HepG2 (cell line): Measurements from ENCODE around the gene HTATIP2. TPM values are rescaled to one million over a fixed set of nuclear protein-coding genes. Genes with fewer than 3 reads are reported as not detected.

Experiments used
- ARID2 ChIP-seq: sonication (generic); formaldehyde crosslinking; IDR thresholded peaks from 2 replicates; pipeline ENCODE4 v1.8.1; 2022; ENCODE audit warnings: mild to moderate bottlenecking, missing genetic modification reagents, borderline replicate concordance
- ATRX ChIP-seq: sonication (generic); formaldehyde crosslinking; IDR thresholded peaks from 2 replicates; pipeline ENCODE4 v1.4.0; 2020; ENCODE audit warnings: missing genetic modification reagents, borderline replicate concordance
- HDAC6 ChIP-seq: fragments of 200-600 bp; sonication (generic); IDR thresholded peaks from 2 replicates; pipeline ENCODE4 v1.7.0; 2017; ENCODE audit warnings: mild to moderate bottlenecking, antibody characterized with exemption, low read length, low read depth
- IKZF1 ChIP-seq: fragments of 450-650 bp; IDR thresholded peaks from 2 replicates; pipeline ENCODE4 v1.7.1; 2016
- LCORL ChIP-seq, 2 experiments: fragments of 450-650 bp in 1 of 2; sonication (generic) in 1 of 2; formaldehyde crosslinking in 1 of 2; IDR thresholded peaks; 2 replicates each; pipeline versions ENCODE4 v1.5.0 to v1.6.1; 2017 to 2020; ENCODE audit warnings: antibody characterized with exemption in 1 of 2, missing genetic modification reagents in 1 of 2
- MAFG ChIP-seq: sonication (generic); formaldehyde crosslinking; IDR thresholded peaks from 2 replicates; pipeline ENCODE4 v1.5.1; 2020; ENCODE audit warnings: mild to moderate bottlenecking, missing genetic modification reagents
- MAFK ChIP-seq, 2 experiments: IDR thresholded peaks in 1 of 2; conservative IDR thresholded peaks in 1 of 2; 2 replicates each; pipeline ENCODE4 v1.6.1; 2011; ENCODE audit warnings: improper control_type of control experiment in 2 of 2, low read length in 2 of 2
- PHF21A ChIP-seq: sonication (generic); formaldehyde crosslinking; IDR thresholded peaks from 2 replicates; pipeline ENCODE4 v1.5.0; 2020; ENCODE audit warnings: mild to moderate bottlenecking, missing genetic modification reagents
- SAP130 ChIP-seq: IDR thresholded peaks from 2 replicates; pipeline ENCODE4 v1.6.1; 2016; ENCODE audit warnings: low read depth
- SRF ChIP-seq: IDR thresholded peaks from 2 replicates; pipeline ENCODE4 v1.6.1; 2011; ENCODE audit warnings: mild to moderate bottlenecking, low read depth, low read length, moderate library complexity
- XRCC5 ChIP-seq: fragments of 200-400 bp; formaldehyde crosslinking; optimal IDR thresholded peaks from 2 replicates; pipeline ENCODE3; 2017; ENCODE audit warnings: mild to moderate bottlenecking, low read length
- ZNF124 ChIP-seq: sonication (generic); formaldehyde crosslinking; IDR thresholded peaks from 2 replicates; pipeline ENCODE4 v1.4.0; 2020; ENCODE audit warnings: missing genetic modification reagents
- ZNF225 ChIP-seq: sonication (generic); formaldehyde crosslinking; IDR thresholded peaks from 2 replicates; pipeline ENCODE4 v1.4.0; 2020; ENCODE audit warnings: mild to moderate bottlenecking, missing genetic modification reagents
- ZNF251 ChIP-seq: sonication (generic); formaldehyde crosslinking; IDR thresholded peaks from 2 replicates; pipeline ENCODE4 v1.9.0; 2021; ENCODE audit warnings: mild to moderate bottlenecking, missing genetic modification reagents
- ZNF33B ChIP-seq: sonication (generic); formaldehyde crosslinking; IDR thresholded peaks from 2 replicates; pipeline ENCODE4 v1.5.1; 2020; ENCODE audit warnings: mild to moderate bottlenecking, missing genetic modification reagents
- ZNF547 ChIP-seq: sonication (generic); formaldehyde crosslinking; IDR thresholded peaks from 2 replicates; pipeline ENCODE4 v1.5.1; 2020; ENCODE audit warnings: mild to moderate bottlenecking, missing genetic modification reagents
- ZNF562 ChIP-seq: sonication (generic); formaldehyde crosslinking; IDR thresholded peaks from 2 replicates; pipeline ENCODE4 v1.8.0; 2022; ENCODE audit warnings: missing genetic modification reagents, borderline replicate concordance
- ZNF569 ChIP-seq: sonication (generic); formaldehyde crosslinking; IDR thresholded peaks from 2 replicates; pipeline ENCODE4 v1.5.0; 2020; ENCODE audit warnings: mild to moderate bottlenecking, missing genetic modification reagents, moderate library complexity, borderline replicate concordance
- polyA plus RNA-seq, 8 experiments: library from polyadenylated mRNA; depleted of rRNA in 3 of 8; stranded (reverse) in 7 of 8; unstranded in 1 of 8; fragments of >200 nt; fragmentation: Illumina TruSeq in 4 of 8; extraction: Trizol in 4 of 8; gene quantifications; 2 replicates each; pipeline versions ENCODE4 v1.2.1 to v1.2.3, GENCODE V29; 2011 to 2016; ENCODE audit warnings: low read depth in 4 of 8, missing spikeins in 1 of 8, mixed read lengths in 1 of 8; ENCODE audit not compliant: insufficient read depth in 1 of 8
- total RNA-seq, 5 experiments: library from RNA; depleted of rRNA; stranded (reverse); fragments of >200 nt; fragmentation: Illumina TruSeq; extraction: Trizol; gene quantifications; 2 replicates each; pipeline ENCODE4 v1.2.3, GENCODE V29; 2016; ENCODE audit warnings: low read depth in 1 of 5
- TF ChIP-seq, protein P1 (sequence below): sonication (generic); formaldehyde crosslinking; IDR thresholded peaks from 2 replicates; pipeline ENCODE4 v1.4.0; 2020; ENCODE audit warnings: low read depth, mild to moderate bottlenecking, missing genetic modification reagents
- TF ChIP-seq, protein P2 (sequence below): sonication (generic); formaldehyde crosslinking; IDR thresholded peaks from 2 replicates; pipeline ENCODE4 v1.4.0; 2020; ENCODE audit warnings: missing genetic modification reagents, borderline replicate concordance
- TF ChIP-seq, protein P3 (sequence below): sonication (generic); formaldehyde crosslinking; conservative IDR thresholded peaks from 2 replicates; pipeline ENCODE4 v1.4.0; 2020; ENCODE audit warnings: missing genetic modification reagents
- TF ChIP-seq, protein P4 (sequence below): sonication (generic); formaldehyde crosslinking; IDR thresholded peaks from 2 replicates; pipeline ENCODE4 v1.5.1; 2020; ENCODE audit warnings: missing genetic modification reagents, mild to moderate bottlenecking, borderline replicate concordance

Gene HTATIP2
- total and polyA plus RNA-seq, 2 of the 13 experiments (the other 11 are each of a cell fraction or from before 2014, with no cell fraction given): not detected

DNA sequence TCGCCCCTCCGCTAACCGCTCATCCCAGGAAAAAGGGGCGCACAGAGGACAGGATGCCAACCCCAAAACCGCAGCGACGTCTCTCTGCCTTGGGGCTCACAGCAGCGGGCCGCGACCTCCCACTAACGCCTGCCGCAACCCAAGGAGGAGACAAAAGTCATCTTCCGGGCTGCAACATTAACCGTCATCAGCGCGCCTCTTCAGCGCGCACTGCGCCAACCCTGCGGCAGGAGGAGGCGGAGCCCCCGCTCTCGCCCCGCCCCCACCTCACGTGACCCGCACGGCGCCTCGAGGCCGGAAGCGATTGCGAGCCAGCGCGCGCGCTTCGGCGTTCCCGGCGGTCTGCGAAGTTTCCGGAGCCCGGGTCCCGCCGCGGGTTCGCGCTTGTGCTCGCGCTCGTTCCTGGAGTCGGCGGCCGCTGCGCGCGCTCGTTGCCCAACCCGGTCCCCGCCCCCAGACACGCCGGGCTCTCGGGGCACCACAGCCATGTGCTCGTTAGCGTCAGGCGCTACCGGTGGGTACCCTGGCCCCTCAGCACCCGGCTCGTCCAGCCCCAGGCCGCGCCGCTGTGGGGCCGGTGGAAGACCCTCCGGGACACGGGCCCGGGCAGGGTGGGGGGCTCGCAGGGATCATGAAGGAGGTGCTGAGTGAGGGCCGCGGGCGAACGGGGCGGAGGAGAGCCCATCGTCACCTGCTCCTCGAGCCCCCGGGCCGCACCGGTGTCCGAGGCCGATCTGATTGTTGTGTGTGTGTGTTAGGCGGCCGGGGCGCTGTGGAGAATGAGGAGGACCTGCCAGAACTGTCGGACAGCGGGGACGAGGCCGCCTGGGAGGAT, 24.0 kb downstream of the HTATIP2 start, which contains the start of gene PRMT3 (continued):
- TF ChIP-seq, protein P1, sequence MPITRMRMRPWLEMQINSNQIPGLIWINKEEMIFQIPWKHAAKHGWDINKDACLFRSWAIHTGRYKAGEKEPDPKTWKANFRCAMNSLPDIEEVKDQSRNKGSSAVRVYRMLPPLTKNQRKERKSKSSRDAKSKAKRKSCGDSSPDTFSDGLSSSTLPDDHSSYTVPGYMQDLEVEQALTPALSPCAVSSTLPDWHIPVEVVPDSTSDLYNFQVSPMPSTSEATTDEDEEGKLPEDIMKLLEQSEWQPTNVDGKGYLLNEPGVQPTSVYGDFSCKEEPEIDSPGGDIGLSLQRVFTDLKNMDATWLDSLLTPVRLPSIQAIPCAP (CRISPR knock-in tag): no peak
- TF ChIP-seq SRF (no peak), IKZF1 (no peak), MAFG (CRISPR knock-in tag) (peak; percentile 24; the same call in 1 of the 2 replicates), HDAC6 (no peak), MAFK (conservative IDR thresholded peaks at IDR 0.05 in 1 of 2, IDR thresholded peaks at IDR 0.05 in 1 of 2; ENCODE audit: low read length in 2 of 2) (no peak), ZNF124 (CRISPR knock-in tag) (0 out of 2 replicates have a peak, but pooled peaks have one; percentile 59), ZNF562 (CRISPR knock-in tag) (no peak), ZNF547 (CRISPR knock-in tag) (peak; percentile 76; the same call in 1 of the 2 replicates), LCORL (IDR thresholded peaks at IDR 0.05) (no peak), LCORL (CRISPR knock-in tag; IDR thresholded peaks at IDR 0.05) (peak; percentile 91), ZNF33B (CRISPR knock-in tag) (no peak; the same call in 1 of the 2 replicates), PHF21A (CRISPR knock-in tag) (peak; percentile 68), ZNF569 (CRISPR knock-in tag) (peak; percentile 96; the same call in 1 of the 2 replicates), SAP130 (CRISPR knock-in tag) (peak; percentile 90), ARID2 (CRISPR knock-in tag) (no peak), ZNF251 (CRISPR knock-in tag) (no peak), XRCC5 (peak; percentile 91), ATRX (CRISPR knock-in tag) (no peak), ZNF225 (peak; percentile 85)
- TF ChIP-seq, protein P2, sequence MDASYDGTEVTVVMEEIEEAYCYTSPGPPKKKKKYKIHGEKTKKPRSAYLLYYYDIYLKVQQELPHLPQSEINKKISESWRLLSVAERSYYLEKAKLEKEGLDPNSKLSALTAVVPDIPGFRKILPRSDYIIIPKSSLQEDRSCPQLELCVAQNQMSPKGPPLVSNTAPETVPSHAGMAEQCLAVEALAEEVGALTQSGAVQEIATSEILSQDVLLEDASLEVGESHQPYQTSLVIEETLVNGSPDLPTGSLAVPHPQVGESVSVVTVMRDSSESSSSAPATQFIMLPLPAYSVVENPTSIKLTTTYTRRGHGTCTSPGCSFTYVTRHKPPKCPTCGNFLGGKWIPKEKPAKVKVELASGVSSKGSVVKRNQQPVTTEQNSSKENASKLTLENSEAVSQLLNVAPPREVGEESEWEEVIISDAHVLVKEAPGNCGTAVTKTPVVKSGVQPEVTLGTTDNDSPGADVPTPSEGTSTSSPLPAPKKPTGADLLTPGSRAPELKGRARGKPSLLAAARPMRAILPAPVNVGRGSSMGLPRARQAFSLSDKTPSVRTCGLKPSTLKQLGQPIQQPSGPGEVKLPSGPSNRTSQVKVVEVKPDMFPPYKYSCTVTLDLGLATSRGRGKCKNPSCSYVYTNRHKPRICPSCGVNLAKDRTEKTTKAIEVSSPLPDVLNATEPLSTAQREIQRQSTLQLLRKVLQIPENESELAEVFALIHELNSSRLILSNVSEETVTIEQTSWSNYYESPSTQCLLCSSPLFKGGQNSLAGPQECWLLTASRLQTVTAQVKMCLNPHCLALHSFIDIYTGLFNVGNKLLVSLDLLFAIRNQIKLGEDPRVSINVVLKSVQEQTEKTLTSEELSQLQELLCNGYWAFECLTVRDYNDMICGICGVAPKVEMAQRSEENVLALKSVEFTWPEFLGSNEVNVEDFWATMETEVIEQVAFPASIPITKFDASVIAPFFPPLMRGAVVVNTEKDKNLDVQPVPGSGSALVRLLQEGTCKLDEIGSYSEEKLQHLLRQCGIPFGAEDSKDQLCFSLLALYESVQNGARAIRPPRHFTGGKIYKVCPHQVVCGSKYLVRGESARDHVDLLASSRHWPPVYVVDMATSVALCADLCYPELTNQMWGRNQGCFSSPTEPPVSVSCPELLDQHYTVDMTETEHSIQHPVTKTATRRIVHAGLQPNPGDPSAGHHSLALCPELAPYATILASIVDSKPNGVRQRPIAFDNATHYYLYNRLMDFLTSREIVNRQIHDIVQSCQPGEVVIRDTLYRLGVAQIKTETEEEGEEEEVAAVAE: peak; percentile 65; the same call in 1 of the 2 replicates
- TF ChIP-seq, protein P3, sequence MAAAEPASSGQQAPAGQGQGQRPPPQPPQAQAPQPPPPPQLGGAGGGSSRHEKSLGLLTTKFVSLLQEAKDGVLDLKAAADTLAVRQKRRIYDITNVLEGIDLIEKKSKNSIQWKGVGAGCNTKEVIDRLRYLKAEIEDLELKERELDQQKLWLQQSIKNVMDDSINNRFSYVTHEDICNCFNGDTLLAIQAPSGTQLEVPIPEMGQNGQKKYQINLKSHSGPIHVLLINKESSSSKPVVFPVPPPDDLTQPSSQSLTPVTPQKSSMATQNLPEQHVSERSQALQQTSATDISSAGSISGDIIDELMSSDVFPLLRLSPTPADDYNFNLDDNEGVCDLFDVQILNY: no peak; the same call in 1 of the 2 replicates
- TF ChIP-seq, protein P4, sequence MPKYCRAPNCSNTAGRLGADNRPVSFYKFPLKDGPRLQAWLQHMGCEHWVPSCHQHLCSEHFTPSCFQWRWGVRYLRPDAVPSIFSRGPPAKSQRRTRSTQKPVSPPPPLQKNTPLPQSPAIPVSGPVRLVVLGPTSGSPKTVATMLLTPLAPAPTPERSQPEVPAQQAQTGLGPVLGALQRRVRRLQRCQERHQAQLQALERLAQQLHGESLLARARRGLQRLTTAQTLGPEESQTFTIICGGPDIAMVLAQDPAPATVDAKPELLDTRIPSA (CRISPR knock-in tag): no peak; the same call in 1 of the 2 replicates
